Urinary bladder (tissue), 4 donors: ENCODE results near the gene EFL1. TPM values are rescaled to one million over a fixed set of nuclear protein-coding genes. Genes with fewer than 3 reads are reported as not detected.

Experiments
- DNase-seq: peaks from one replicate; pipeline ENCODE4 v3.0.0-alpha.2; 2015; ENCODE audit errors: extremely low spot score
- H3K27ac ChIP-seq: one replicate; pipeline ENCODE4 v1.5.1; 2013; ENCODE audit warnings: low read depth, mild to moderate bottlenecking, moderate library complexity
- H3K36me3 ChIP-seq: one replicate; pipeline ENCODE4 v1.6.1; 2013; ENCODE audit warnings: mild to moderate bottlenecking, moderate library complexity; ENCODE audit not compliant: insufficient read depth
- H3K4me1 ChIP-seq: one replicate; pipeline ENCODE4 v1.6.1; 2013; ENCODE audit warnings: mild to moderate bottlenecking, moderate library complexity; ENCODE audit not compliant: insufficient read depth
- H3K4me3 ChIP-seq: one replicate; pipeline ENCODE4 v1.5.1; 2013; ENCODE audit warnings: low read depth, low read length
- WGBS: extraction: QIAGEN DNeasy Blood & Tissue Kit; methylation state at CpG from one replicate; pipeline ENCODE4 v1.1.7; 2013; 5-methylcytosine and 5-hydroxymethylcytosine counted together
- polyA plus RNA-seq: library from polyadenylated mRNA; stranded (reverse); fragments of 200-250 nt; gene quantifications from one replicate; pipeline ENCODE4 v1.2.3, GENCODE V29; 2013
- total RNA-seq: library from RNA; depleted of rRNA; stranded (reverse); fragments of >200 nt; gene quantifications from one replicate; pipeline ENCODE4 v1.2.3, GENCODE V29; 2014
- donor health status: healthy with polysubstance abuse.
- donor health status: healthy.

EFL1 gene
- total and polyA plus RNA-seq, 2 donors, result 6.9 to 21.4 TPM

GRCh38 chr15:82146576-82146975, 116.0 kb downstream of the EFL1 start:
- Histone ChIP-seq H3K27ac (no peak overlapping the region), H3K4me1 (no peaks in the 10 kb centered on the region), H3K36me3 (peaks cover 2% of the 10 kb centered on the region), H3K4me3 (no peak overlapping the region)
- 95% methylated on average over 3 of the region's 3 CpGs for WGBS
- DNase-seq, result no peak

- Histone ChIP-seq H3K36me3 (peaks cover 2% of the 10 kb centered on the region), H3K27ac (no peak overlapping the region), H3K4me1 (no peaks in the 10 kb centered on the region), H3K4me3 (no peak overlapping the region)
- 92% methylated on average over 9 of the region's 9 CpGs for WGBS
- DNase-seq, result no peak
Measured at GRCh38 chr15:82143390-82144385, 118.8 kb downstream of the EFL1 start.

GRCh38 chr15:82140886-82141285, 121.6 kb downstream of the EFL1 start:
- 58% methylated on average over 2 of the region's 2 CpGs for WGBS
- Histone ChIP-seq H3K36me3 (no peaks in the 10 kb centered on the region), H3K27ac (no peak overlapping the region), H3K4me3 (no peak overlapping the region), H3K4me1 (no peaks in the 10 kb centered on the region)
- DNase-seq, result peak; percentile 46

GRCh38 chr15:82139823-82140268, 122.7 kb downstream of the EFL1 start:
- Histone ChIP-seq H3K27ac (no peak overlapping the region), H3K4me1 (no peaks in the 10 kb centered on the region), H3K4me3 (no peak overlapping the region), H3K36me3 (no peaks in the 10 kb centered on the region)
- WGBS, result 11% methylated on average over 5 of the region's 5 CpGs
- peak; percentile 42 for DNase-seq

GRCh38 chr15:82138306-82138705, 124.2 kb downstream of the EFL1 start:
- no peak for DNase-seq
- Histone ChIP-seq H3K4me1 (no peaks in the 10 kb centered on the region), H3K27ac (no peak overlapping the region), H3K4me3 (no peak overlapping the region), H3K36me3 (no peaks in the 10 kb centered on the region)

GRCh38 chr15:82137261-82137660, 125.3 kb downstream of the EFL1 start:
- DNase-seq, result no peak
- no peak overlapping the region for H3K4me3 ChIP-seq
- no peaks in the 10 kb centered on the region for H3K36me3 ChIP-seq
- no peak overlapping the region for H3K27ac ChIP-seq
- no peaks in the 10 kb centered on the region for H3K4me1 ChIP-seq
- 95% methylated on average over 3 of the region's 3 CpGs for WGBS

- H3K4me3 ChIP-seq, result no peak overlapping the region
- H3K27ac ChIP-seq, result no peak overlapping the region
- H3K36me3 ChIP-seq, result no peaks in the 10 kb centered on the region
- WGBS, result 98% methylated on average over 3 of the region's 3 CpGs
- H3K4me1 ChIP-seq, result no peaks in the 10 kb centered on the region
- DNase-seq, result no peak
Measured at GRCh38 chr15:82136120-82136519, 126.4 kb downstream of the EFL1 start.

- no peak overlapping the region for H3K27ac ChIP-seq
- no peaks in the 10 kb centered on the region for H3K36me3 ChIP-seq
- no peaks in the 10 kb centered on the region for H3K4me1 ChIP-seq
- DNase-seq, result no peak
- no peak overlapping the region for H3K4me3 ChIP-seq
- 94% methylated on average over 3 of the region's 3 CpGs for WGBS
Measured at GRCh38 chr15:82135638-82136037, 126.9 kb downstream of the EFL1 start.

- WGBS, result 92% methylated on average over 3 of the region's 3 CpGs
- H3K36me3 ChIP-seq, result no peaks in the 10 kb centered on the region
- no peak overlapping the region for H3K4me3 ChIP-seq
- no peak overlapping the region for H3K27ac ChIP-seq
- H3K4me1 ChIP-seq, result peaks cover 1% of the 10 kb centered on the region
- no peak for DNase-seq
Measured at GRCh38 chr15:82134461-82134860, 128.1 kb downstream of the EFL1 start.

GRCh38 chr15:82133251-82133650, 129.3 kb downstream of the EFL1 start:
- Histone ChIP-seq H3K27ac (no peak overlapping the region), H3K4me3 (no peak overlapping the region), H3K4me1 (peaks cover 1% of the 10 kb centered on the region), H3K36me3 (no peaks in the 10 kb centered on the region)
- 98% methylated on average over 1 of the region's 1 CpG for WGBS
- no peak for DNase-seq

- H3K36me3 ChIP-seq, result no peaks in the 10 kb centered on the region
- DNase-seq, result no peak
- H3K4me1 ChIP-seq, result peaks cover 1% of the 10 kb centered on the region
- H3K4me3 ChIP-seq, result no peak overlapping the region
- H3K27ac ChIP-seq, result no peak overlapping the region
- WGBS, result 93% methylated on average over 2 of the region's 2 CpGs
Measured at GRCh38 chr15:82132742-82133141, 129.8 kb downstream of the EFL1 start.

- Histone ChIP-seq H3K4me1 (peaks cover 1% of the 10 kb centered on the region), H3K36me3 (no peaks in the 10 kb centered on the region), H3K27ac (no peak overlapping the region), H3K4me3 (no peak overlapping the region)
- WGBS, result 92% methylated on average over 6 of the region's 6 CpGs
- DNase-seq, result no peak
Measured at GRCh38 chr15:82132096-82132495, 130.4 kb downstream of the EFL1 start.

GRCh38 chr15:82130248-82130647, 132.3 kb downstream of the EFL1 start:
- peaks cover 1% of the 10 kb centered on the region for H3K4me1 ChIP-seq
- H3K27ac ChIP-seq, result no peak overlapping the region
- no peak overlapping the region for H3K4me3 ChIP-seq
- DNase-seq, result no peak
- WGBS, result 33% methylated on average over 4 of the region's 4 CpGs
- no peaks in the 10 kb centered on the region for H3K36me3 ChIP-seq

- WGBS, result 23% methylated on average over 5 of the region's 5 CpGs
- H3K27ac ChIP-seq, result no peak overlapping the region
- no peaks in the 10 kb centered on the region for H3K36me3 ChIP-seq
Measured at GRCh38 chr15:82129761-82130160, 132.8 kb downstream of the EFL1 start.

More at GRCh38 chr15:82129761-82130160, 132.8 kb downstream of the EFL1 start:
- Histone ChIP-seq H3K4me3 (no peak overlapping the region), H3K4me1 (peaks cover 1% of the 10 kb centered on the region)
- no peak for DNase-seq
